OCI-LY3 (cell line): ENCODE data around the gene ZNF182.
A peak's percentile ranks its signal among the peaks of the same experiment; 100 is the strongest.
"Not testable (repeated sequence)": the region's sequence is repeated elsewhere in the genome, so short reads cannot be mapped to it uniquely, and the experiment has no call there.

Source experiments
- H2AFZ ChIP-seq: fragments of 200-600, 300-600 bp; shearing (Covaris generic); 2 replicates; pipeline ENCODE4 v1.6.0; 2014; ENCODE audit warnings: antibody characterized with exemption, low read depth, low read length
- H3K27ac ChIP-seq: fragments of 200-600, 300-600 bp; sonication (generic); 2 replicates; pipeline ENCODE4 v1.5.1; 2014; ENCODE audit warnings: mild to moderate bottlenecking, low read length, moderate library complexity, mixed read lengths
- H3K27me3 ChIP-seq: fragments of 200-600, 300-600 bp; sonication (generic); 2 replicates; pipeline ENCODE4 v1.6.1; 2014; ENCODE audit warnings: low read depth, low read length, mixed read lengths
- H3K36me3 ChIP-seq: fragments of 200-600, 300-600 bp; sonication (generic); replicated peaks from 2 replicates; pipeline ENCODE3; 2014; ENCODE audit warnings: low read depth, low read length, mixed read lengths
- H3K4me1 ChIP-seq: fragments of 300-600, 200-600 bp; sonication (generic); 2 replicates; pipeline ENCODE4 v1.6.1; 2014; ENCODE audit warnings: low read length, mixed read lengths
- H3K4me2 ChIP-seq: fragments of 200-600, 300-600 bp; sonication (generic); 2 replicates; pipeline ENCODE4 v1.6.1; 2014; ENCODE audit warnings: low read length, mixed read lengths
- H3K4me3 ChIP-seq: fragments of 300-600, 200-600 bp; sonication (generic); 2 replicates; pipeline ENCODE4 v1.5.1; 2014; ENCODE audit warnings: antibody characterized with exemption, mild to moderate bottlenecking, low read length, moderate library complexity
- H3K79me2 ChIP-seq: fragments of 300-600, 200-600 bp; shearing (Covaris generic); 2 replicates; pipeline ENCODE4 v1.6.1; 2014; ENCODE audit warnings: mild to moderate bottlenecking, low read length, mixed read lengths
- H3K9ac ChIP-seq: fragments of 300-600, 200-600 bp; shearing (Covaris generic); 2 replicates; pipeline ENCODE4 v1.6.0; 2014; ENCODE audit warnings: mild to moderate bottlenecking, low read length, moderate library complexity
- H3K9me3 ChIP-seq: fragments of 200-600, 300-600 bp; shearing (Covaris generic); 2 replicates; pipeline ENCODE4 v1.6.1; 2014; ENCODE audit warnings: low read length, mixed read lengths; ENCODE audit not compliant: insufficient read depth
- H4K20me1 ChIP-seq: fragments of 200-600, 300-600 bp; sonication (generic); 2 replicates; pipeline ENCODE4 v1.6.1; 2016; ENCODE audit warnings: low read length, mixed read lengths; ENCODE audit not compliant: insufficient read depth
- CTCF ChIP-seq: fragments of 200-600, 300-600 bp; sonication (generic); IDR thresholded peaks from 2 replicates; pipeline ENCODE4 v1.5.1; 2014; ENCODE audit warnings: antibody characterized with exemption, low read length, low read depth
- EZH2phosphoT487 ChIP-seq: fragments of 200-600 bp; shearing (Covaris generic); IDR thresholded peaks from 2 replicates; pipeline ENCODE4 v1.6.1; 2018; ENCODE audit warnings: antibody characterized with exemption, mixed run types, low read depth

The ZNF182 gene

DNA sequence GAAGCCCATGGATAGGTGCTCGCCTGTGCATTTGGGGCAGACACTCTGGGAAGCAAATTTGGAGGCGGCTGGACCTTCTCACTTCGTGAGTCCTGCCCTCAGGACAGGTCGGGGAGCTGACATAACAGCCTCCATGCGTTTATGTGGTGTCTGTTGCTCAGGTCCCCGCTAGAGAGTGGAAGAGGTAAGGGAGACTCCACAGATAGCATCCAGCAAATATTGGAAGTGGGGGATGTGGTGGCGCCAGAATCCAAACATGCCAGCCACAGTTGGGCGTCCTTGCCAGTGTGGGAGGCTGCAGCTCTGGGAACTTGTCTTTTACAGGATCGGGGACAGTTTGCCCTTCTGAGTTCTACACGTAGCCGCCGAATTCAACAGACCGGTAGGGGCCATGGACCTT, 47.8 kb downstream of the ZNF182 start:
- Histone ChIP-seq H3K27ac (no peak overlapping the region), H3K27me3 (no peaks in the 10 kb centered on the region), H3K4me3 (no peak overlapping the region), H4K20me1 (no peaks in the 10 kb centered on the region), H3K36me3 (no peaks in the 10 kb centered on the region), H3K9ac (no peak overlapping the region), H3K79me2 (no peaks in the 10 kb centered on the region), H3K4me2 (no peak overlapping the region), H3K4me1 (peaks cover 8% of the 10 kb centered on the region), H3K9me3 (no peaks in the 10 kb centered on the region), H2AFZ (no peak overlapping the region)
- TF ChIP-seq CTCF (no peak), EZH2phosphoT487 (no peak)

DNA sequence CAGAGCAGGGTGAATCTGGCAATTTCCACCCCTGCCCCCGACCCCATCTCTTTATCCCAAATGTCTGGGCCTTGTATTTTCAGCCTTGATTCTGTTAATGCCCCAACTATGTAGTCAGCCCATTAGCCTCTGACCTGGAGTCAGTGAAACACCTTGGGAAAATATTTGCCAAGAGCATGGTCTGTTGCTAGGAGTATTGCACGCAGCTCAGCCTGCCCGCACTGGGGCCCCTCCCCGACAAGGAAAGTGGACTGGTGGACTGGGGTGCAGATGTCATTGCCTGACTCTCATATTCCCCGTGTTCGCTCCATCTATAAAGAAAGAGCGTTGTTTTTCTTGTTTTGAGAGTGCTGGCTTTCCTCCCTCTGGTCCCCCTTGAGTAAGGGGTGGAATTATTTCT, 48.5 kb downstream of the ZNF182 start:
- not testable (repeated sequence) for H3K4me3 ChIP-seq, H3K27ac ChIP-seq, H3K4me1 ChIP-seq, H3K27me3 ChIP-seq, H3K9ac ChIP-seq, H3K4me2 ChIP-seq, H4K20me1 ChIP-seq, H3K79me2 ChIP-seq, H3K9me3 ChIP-seq, H2AFZ ChIP-seq, H3K36me3 ChIP-seq

- H3K4me3 ChIP-seq = no peak overlapping the region
- TF ChIP-seq CTCF (no peak), EZH2phosphoT487 (no peak)
- H3K36me3 ChIP-seq = peaks cover 10% of the 10 kb centered on the region
- H3K9ac ChIP-seq = no peak overlapping the region
- H3K79me2 ChIP-seq = no peaks in the 10 kb centered on the region
- H3K4me2 ChIP-seq = no peak overlapping the region
- H2AFZ ChIP-seq = no peak overlapping the region
- H3K27me3 ChIP-seq = no peaks in the 10 kb centered on the region
- no peaks in the 10 kb centered on the region; the same call in 1 of the 2 replicates for H3K9me3 ChIP-seq
- H3K4me1 ChIP-seq = peaks cover 17% of the 10 kb centered on the region
- no peak overlapping the region; the same call in 1 of the 2 replicates for H3K27ac ChIP-seq
- H4K20me1 ChIP-seq = no peaks in the 10 kb centered on the region
Measured at GRCh38 chrX:47941423-47941822, 62.4 kb downstream of the ZNF182 start.

- Histone ChIP-seq H3K4me2 (no peak overlapping the region), H3K9me3 (no peaks in the 10 kb centered on the region; the same call in 1 of the 2 replicates), H3K36me3 (peaks cover 10% of the 10 kb centered on the region), H3K27ac (no peak overlapping the region), H3K79me2 (no peaks in the 10 kb centered on the region), H3K9ac (no peak overlapping the region), H3K4me3 (no peak overlapping the region), H3K4me1 (peaks cover 27% of the 10 kb centered on the region), H4K20me1 (no peaks in the 10 kb centered on the region), H2AFZ (no peak overlapping the region), H3K27me3 (no peaks in the 10 kb centered on the region)
- TF ChIP-seq EZH2phosphoT487 = no peak
- no peak for TF ChIP-seq CTCF
Measured at GRCh38 chrX:47940448-47940847, 63.3 kb downstream of the ZNF182 start.

DNA sequence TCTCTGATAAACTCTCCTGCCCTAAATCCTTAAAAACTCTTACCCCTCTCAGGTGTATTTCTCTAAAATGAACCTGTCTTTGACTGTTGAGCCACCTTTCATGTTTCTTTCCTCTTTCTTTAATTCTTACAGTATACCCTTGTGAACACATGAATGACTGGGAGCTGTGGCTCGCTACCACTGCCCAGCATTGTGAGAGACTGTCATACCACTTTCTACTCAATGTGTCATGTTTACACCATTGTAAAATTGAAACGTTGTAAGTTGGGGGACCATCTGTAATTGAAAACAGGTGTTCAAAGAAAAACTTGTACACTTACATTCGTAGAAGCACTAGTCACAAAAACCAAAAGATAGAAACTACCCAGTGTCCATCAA, 66.9 kb downstream of the ZNF182 start:
- Histone ChIP-seq H3K79me2 (no peaks in the 10 kb centered on the region), H3K4me2 (peak overlapping the region; percentile 82), H3K9ac (peak overlapping the region; percentile 62; the same call in 1 of the 2 replicates), H2AFZ (peak overlapping the region; percentile 95; the same call in 1 of the 2 replicates), H4K20me1 (no peaks in the 10 kb centered on the region), H3K27me3 (no peaks in the 10 kb centered on the region), H3K36me3 (peaks cover 6% of the 10 kb centered on the region), H3K4me1 (peaks cover 28% of the 10 kb centered on the region), H3K27ac (peak overlapping the region; percentile 76), H3K4me3 (peak overlapping the region; percentile 74), H3K9me3 (no peaks in the 10 kb centered on the region; the same call in 1 of the 2 replicates)
- TF ChIP-seq CTCF (no peak), EZH2phosphoT487 (no peak)
